SK-N-SH treated with all-trans-retinoic acid at 6 μM for 48 hours (cell line): ENCODE data around the gene CTDSP1.

Experiments used
- ATAC-seq: fragments of 200-7000 bp; cut with Tn5 transposase; 3 replicates; pipeline ENCODE4 v1.9.1; 2020; ENCODE audit warnings: mild to moderate bottlenecking, moderate library complexity
- ARNTL ChIP-seq: fragments of 450-650 bp; formaldehyde crosslinking; IDR thresholded peaks from 2 replicates; pipeline ENCODE4 v1.5.0; 2020; ENCODE audit warnings: low read depth, mild to moderate bottlenecking, moderate library complexity, borderline replicate concordance
- BACH2 ChIP-seq: fragments of 250-450 bp; sonication (Bioruptor Pico); IDR thresholded peaks from 2 replicates; pipeline ENCODE4 v1.9.0; 2021; ENCODE audit warnings: mild to moderate bottlenecking, borderline replicate concordance
- CSDC2 ChIP-seq: fragments of 250-450 bp; sonication (Bioruptor Pico); IDR thresholded peaks from 2 replicates; pipeline ENCODE4 v1.5.0; 2020; ENCODE audit warnings: mild to moderate bottlenecking, moderate library complexity
- ESRRG ChIP-seq: fragments of 250-450 bp; sonication (Bioruptor Pico); IDR thresholded peaks from 2 replicates; pipeline ENCODE4 v1.6.1; 2021; ENCODE audit warnings: mild to moderate bottlenecking
- GLIS3 ChIP-seq: fragments of 250-450 bp; sonication (Bioruptor Pico); IDR thresholded peaks from 2 replicates; pipeline ENCODE4 v1.5.0; 2020; ENCODE audit warnings: mild to moderate bottlenecking, moderate library complexity
- PPARA ChIP-seq: fragments of 250-450 bp; sonication (Bioruptor Pico); IDR thresholded peaks from 2 replicates; pipeline ENCODE4 v1.5.0; 2020; ENCODE audit warnings: mild to moderate bottlenecking, borderline replicate concordance
- RARB ChIP-seq: fragments of 250-450 bp; sonication (Bioruptor Pico); IDR thresholded peaks from 2 replicates; pipeline ENCODE4 v1.8.0; 2021; ENCODE audit warnings: mild to moderate bottlenecking, moderate library complexity
- TCF4 ChIP-seq: fragments of 250-450 bp; sonication (Bioruptor Pico); IDR thresholded peaks from 2 replicates; pipeline ENCODE4 v1.8.0; 2021; ENCODE audit warnings: mild to moderate bottlenecking, moderate library complexity, borderline replicate concordance
- TOX ChIP-seq: fragments of 250-450 bp; sonication (Bioruptor Pico); IDR thresholded peaks from 2 replicates; pipeline ENCODE4 v1.8.0; 2021; ENCODE audit warnings: mild to moderate bottlenecking, moderate library complexity, borderline replicate concordance
- ZC3H10 ChIP-seq: fragments of 250-450 bp; sonication (Bioruptor Pico); IDR thresholded peaks from 2 replicates; pipeline ENCODE4 v1.5.1; 2021; ENCODE audit warnings: mild to moderate bottlenecking, moderate library complexity
- ZFP3 ChIP-seq: fragments of 250-450 bp; sonication (Bioruptor Pico); IDR thresholded peaks from 2 replicates; pipeline ENCODE4 v1.5.0; 2020; ENCODE audit warnings: mild to moderate bottlenecking, moderate library complexity
- ZFP30 ChIP-seq: fragments of 450-650 bp; formaldehyde crosslinking; IDR thresholded peaks from 2 replicates; pipeline ENCODE4 v1.5.0; 2022; ENCODE audit warnings: mild to moderate bottlenecking, moderate library complexity
- ZNF565 ChIP-seq: fragments of 450-650 bp; formaldehyde crosslinking; conservative IDR thresholded peaks from 2 replicates; pipeline ENCODE4 v1.5.0; 2020; ENCODE audit warnings: low read depth, mild to moderate bottlenecking, moderate library complexity
- TF ChIP-seq, protein P1 (sequence below): fragments of 250-450 bp; sonication (Bioruptor Pico); IDR thresholded peaks from 2 replicates; pipeline ENCODE4 v1.8.0; 2020; ENCODE audit warnings: mild to moderate bottlenecking, moderate library complexity, borderline replicate concordance
- TF ChIP-seq, protein P2 (sequence below): fragments of 250-450 bp; sonication (Bioruptor Pico); IDR thresholded peaks from 2 replicates; pipeline ENCODE4 v1.5.1; 2021; ENCODE audit warnings: mild to moderate bottlenecking, moderate library complexity
- TF ChIP-seq, protein P3 (sequence below): fragments of 250-450 bp; sonication (Bioruptor Pico); IDR thresholded peaks from 2 replicates; pipeline ENCODE4 v1.5.0; 2020; ENCODE audit warnings: mild to moderate bottlenecking, moderate library complexity
- TF ChIP-seq, protein P4 (sequence below): fragments of 250-450 bp; sonication (Bioruptor Pico); IDR thresholded peaks from 2 replicates; pipeline ENCODE4 v1.8.0; 2021; ENCODE audit warnings: low read depth, mild to moderate bottlenecking, moderate library complexity, borderline replicate concordance

Gene CTDSP1

DNA sequence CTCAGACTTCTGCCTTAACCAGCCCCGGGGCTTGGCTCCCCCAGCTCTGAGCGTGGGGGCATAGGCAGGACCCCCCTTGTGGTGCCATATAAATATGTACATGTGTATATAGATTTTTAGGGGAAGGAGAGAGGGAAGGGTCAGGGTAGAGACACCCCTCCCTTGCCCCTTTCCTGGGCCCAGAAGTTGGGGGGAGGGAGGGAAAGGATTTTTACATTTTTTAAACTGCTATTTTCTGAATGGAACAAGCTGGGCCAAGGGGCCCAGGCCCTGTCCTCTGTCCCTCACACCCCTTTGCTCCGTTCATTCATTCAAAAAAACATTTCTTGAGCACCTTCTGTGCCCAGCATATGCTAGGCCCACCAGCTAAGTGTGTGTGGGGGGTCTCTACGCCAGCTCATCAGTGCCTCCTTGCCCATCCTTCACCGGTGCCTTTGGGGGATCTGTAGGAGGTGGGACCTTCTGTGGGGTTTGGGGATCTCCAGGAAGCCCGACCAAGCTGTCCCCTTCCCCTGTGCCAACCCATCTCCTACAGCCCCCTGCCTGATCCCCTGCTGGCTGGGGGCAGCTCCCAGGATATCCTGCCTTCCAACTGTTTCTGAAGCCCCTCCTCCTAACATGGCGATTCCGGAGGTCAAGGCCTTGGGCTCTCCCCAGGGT lies 5.5 kb downstream of the CTDSP1 start:
- TF ChIP-seq, protein P1, sequence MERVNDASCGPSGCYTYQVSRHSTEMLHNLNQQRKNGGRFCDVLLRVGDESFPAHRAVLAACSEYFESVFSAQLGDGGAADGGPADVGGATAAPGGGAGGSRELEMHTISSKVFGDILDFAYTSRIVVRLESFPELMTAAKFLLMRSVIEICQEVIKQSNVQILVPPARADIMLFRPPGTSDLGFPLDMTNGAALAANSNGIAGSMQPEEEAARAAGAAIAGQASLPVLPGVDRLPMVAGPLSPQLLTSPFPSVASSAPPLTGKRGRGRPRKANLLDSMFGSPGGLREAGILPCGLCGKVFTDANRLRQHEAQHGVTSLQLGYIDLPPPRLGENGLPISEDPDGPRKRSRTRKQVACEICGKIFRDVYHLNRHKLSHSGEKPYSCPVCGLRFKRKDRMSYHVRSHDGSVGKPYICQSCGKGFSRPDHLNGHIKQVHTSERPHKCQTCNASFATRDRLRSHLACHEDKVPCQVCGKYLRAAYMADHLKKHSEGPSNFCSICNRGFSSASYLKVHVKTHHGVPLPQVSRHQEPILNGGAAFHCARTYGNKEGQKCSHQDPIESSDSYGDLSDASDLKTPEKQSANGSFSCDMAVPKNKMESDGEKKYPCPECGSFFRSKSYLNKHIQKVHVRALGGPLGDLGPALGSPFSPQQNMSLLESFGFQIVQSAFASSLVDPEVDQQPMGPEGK (CRISPR knock-in tag), result no peak
- no peak for TF ChIP-seq ZC3H10 (CRISPR knock-in tag)
- no peak for TF ChIP-seq CSDC2 (CRISPR knock-in tag)
- TF ChIP-seq ZNF565 (CRISPR knock-in tag), result no peak
- TF ChIP-seq, protein P2, sequence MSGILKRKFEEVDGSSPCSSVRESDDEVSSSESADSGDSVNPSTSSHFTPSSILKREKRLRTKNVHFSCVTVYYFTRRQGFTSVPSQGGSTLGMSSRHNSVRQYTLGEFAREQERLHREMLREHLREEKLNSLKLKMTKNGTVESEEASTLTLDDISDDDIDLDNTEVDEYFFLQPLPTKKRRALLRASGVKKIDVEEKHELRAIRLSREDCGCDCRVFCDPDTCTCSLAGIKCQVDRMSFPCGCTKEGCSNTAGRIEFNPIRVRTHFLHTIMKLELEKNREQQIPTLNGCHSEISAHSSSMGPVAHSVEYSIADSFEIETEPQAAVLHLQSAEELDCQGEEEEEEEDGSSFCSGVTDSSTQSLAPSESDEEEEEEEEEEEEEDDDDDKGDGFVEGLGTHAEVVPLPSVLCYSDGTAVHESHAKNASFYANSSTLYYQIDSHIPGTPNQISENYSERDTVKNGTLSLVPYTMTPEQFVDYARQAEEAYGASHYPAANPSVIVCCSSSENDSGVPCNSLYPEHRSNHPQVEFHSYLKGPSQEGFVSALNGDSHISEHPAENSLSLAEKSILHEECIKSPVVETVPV (CRISPR knock-in tag), result no peak
- TF ChIP-seq RARB (CRISPR knock-in tag), result no peak
- ATAC-seq, result no peak

DNA sequence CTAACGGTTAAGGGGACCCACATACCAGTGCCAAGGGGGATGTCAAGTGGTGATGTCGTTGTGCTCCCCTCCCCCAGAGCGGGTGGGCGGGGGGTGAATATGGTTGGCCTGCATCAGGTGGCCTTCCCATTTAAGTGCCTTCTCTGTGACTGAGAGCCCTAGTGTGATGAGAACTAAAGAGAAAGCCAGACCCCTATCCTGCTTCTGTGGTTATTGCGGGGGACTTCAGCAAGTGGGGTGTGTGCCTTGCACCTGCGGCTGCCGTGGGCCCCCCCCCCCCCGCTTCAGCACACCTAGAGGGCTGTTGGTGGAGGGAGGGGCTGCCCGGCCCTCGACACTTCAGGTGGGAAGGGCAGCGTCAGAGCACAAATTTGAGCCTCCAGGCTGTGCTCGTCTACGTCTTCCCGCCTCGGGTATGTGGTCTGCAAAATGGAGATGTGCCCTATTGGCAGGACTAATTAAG lies 6.1 kb downstream of the CTDSP1 start:
- peak; percentile 3 for ATAC-seq
- TF ChIP-seq RARB (CRISPR knock-in tag), result no peak
- TF ChIP-seq ZFP3 (CRISPR knock-in tag), result no peak
- TF ChIP-seq, protein P3, sequence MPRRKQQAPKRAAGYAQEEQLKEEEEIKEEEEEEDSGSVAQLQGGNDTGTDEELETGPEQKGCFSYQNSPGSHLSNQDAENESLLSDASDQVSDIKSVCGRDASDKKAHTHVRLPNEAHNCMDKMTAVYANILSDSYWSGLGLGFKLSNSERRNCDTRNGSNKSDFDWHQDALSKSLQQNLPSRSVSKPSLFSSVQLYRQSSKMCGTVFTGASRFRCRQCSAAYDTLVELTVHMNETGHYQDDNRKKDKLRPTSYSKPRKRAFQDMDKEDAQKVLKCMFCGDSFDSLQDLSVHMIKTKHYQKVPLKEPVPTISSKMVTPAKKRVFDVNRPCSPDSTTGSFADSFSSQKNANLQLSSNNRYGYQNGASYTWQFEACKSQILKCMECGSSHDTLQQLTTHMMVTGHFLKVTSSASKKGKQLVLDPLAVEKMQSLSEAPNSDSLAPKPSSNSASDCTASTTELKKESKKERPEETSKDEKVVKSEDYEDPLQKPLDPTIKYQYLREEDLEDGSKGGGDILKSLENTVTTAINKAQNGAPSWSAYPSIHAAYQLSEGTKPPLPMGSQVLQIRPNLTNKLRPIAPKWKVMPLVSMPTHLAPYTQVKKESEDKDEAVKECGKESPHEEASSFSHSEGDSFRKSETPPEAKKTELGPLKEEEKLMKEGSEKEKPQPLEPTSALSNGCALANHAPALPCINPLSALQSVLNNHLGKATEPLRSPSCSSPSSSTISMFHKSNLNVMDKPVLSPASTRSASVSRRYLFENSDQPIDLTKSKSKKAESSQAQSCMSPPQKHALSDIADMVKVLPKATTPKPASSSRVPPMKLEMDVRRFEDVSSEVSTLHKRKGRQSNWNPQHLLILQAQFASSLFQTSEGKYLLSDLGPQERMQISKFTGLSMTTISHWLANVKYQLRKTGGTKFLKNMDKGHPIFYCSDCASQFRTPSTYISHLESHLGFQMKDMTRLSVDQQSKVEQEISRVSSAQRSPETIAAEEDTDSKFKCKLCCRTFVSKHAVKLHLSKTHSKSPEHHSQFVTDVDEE (CRISPR knock-in tag), result no peak
- no peak for TF ChIP-seq ZFP30 (CRISPR knock-in tag)

DNA sequence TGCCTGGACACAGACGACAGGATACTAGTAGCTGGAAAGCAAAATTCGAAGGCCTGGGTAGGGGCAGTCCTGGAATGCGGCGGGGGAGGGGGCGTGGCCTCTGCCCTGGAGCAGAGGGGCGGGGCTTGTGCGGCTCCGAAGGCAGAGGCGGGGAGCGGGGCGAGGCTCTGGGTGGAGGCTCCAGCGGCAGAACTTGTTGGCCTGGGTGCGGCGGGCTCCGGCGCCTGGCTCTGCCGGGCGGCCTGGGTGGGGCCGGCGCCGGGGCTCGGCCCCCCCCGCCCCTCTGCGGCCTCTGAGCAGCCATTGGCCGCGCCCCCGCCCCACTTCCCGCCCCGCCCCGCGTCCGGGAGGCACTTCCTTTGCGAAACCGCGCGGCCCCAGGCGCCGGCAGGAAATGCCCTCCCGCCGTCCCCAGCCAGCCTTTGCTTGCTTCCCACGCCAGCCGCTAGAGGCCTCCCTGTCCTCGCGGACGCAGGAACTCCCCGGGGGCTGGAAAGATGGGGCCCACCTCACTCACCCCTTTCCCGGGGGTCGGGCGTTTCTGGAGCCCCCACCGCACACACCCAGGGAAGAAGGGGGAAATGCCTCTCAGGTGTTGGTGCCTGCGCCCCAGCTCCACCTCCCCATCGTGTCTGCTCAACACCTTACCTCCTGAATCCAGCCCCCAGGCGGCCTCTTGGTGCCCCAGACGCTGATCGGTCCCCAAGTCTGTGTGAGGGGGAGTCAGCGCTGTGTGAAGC lies 6.7 kb downstream of the CTDSP1 start:
- ATAC-seq, result peak; percentile 87
- TF ChIP-seq ZFP3 (CRISPR knock-in tag) (no peak), TCF4 (0 out of 2 replicates have a peak, but pooled peaks have one; percentile 26), RARB (CRISPR knock-in tag) (peak; percentile 18; the same call in 1 of the 2 replicates), GLIS3 (CRISPR knock-in tag) (no peak; the same call in 1 of the 2 replicates), PPARA (CRISPR knock-in tag) (no peak), ZC3H10 (CRISPR knock-in tag) (no peak)
- TF ChIP-seq, protein P1 (CRISPR knock-in tag), result peak; percentile 96
- TF ChIP-seq, protein P4, sequence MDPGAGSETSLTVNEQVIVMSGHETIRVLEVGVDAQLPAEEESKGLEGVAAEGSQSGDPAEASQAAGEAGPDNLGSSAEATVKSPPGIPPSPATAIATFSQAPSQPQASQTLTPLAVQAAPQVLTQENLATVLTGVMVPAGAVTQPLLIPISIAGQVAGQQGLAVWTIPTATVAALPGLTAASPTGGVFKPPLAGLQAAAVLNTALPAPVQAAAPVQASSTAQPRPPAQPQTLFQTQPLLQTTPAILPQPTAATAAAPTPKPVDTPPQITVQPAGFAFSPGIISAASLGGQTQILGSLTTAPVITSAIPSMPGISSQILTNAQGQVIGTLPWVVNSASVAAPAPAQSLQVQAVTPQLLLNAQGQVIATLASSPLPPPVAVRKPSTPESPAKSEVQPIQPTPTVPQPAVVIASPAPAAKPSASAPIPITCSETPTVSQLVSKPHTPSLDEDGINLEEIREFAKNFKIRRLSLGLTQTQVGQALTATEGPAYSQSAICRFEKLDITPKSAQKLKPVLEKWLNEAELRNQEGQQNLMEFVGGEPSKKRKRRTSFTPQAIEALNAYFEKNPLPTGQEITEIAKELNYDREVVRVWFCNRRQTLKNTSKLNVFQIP (CRISPR knock-in tag), result no peak

DNA sequence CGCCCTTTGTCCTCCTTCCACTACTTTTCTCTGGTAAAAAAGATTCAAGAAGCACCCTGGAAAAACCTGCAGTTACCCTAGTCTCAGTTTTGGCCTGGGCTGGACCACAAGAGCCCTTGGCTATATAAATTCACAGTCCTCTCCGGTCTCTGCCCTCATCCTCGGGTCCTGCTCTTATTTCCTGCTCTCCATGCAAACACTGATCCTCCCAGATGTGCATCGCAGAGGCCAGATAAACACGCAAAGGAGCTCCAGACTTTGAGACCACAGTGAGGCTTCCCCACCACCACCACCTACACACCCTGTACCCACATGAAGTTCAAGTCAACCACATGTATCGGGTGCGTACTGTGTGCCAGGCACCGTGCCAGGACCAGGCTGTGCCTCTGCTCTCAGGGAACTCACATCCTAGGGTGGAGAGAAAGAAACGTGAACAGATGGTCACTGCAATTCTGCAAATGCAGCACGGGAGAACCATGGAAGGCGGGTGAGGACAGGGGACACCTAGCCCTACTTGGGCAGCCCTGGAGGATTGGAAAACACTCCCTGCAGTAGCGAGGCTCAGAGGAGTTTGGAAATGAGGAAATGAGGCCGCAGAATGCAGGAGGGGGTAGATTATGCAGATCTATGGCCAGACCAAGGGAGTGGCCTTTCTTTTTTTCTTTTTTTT lies 7.4 kb downstream of the CTDSP1 start:
- ATAC-seq, result peak; percentile 32
- TF ChIP-seq ZFP3 (CRISPR knock-in tag) (no peak), ZC3H10 (CRISPR knock-in tag) (no peak), PPARA (CRISPR knock-in tag) (no peak), ESRRG (CRISPR knock-in tag) (no peak), ARNTL (CRISPR knock-in tag) (no peak), ZFP30 (CRISPR knock-in tag) (no peak), ZNF565 (CRISPR knock-in tag) (no peak), BACH2 (no peak), TOX (CRISPR knock-in tag) (no peak)
- TF ChIP-seq, protein P2 (CRISPR knock-in tag), result no peak
- TF ChIP-seq, protein P3 (CRISPR knock-in tag), result no peak
